HCT116 (cell line): ENCODE measurements around the gene DOCK1. TPM values are rescaled to one million over a fixed set of nuclear protein-coding genes. Genes with fewer than 3 reads are reported as not detected.

Source experiments
- ATAC-seq: fragments of 200-7000 bp; cut with Tn5 transposase; 2 replicates; pipeline ENCODE4 v1.9.1; 2020; ENCODE audit warnings: mild to moderate bottlenecking, moderate library complexity
- BruUV-seq: library from RNA; stranded (reverse); fragments of 400-500 nt; replicated peaks from 2 replicates; lab custom pipeline; 2021; lab: Mats Ljungman, UMichigan
- CTCF ChIA-PET: fragments of 300-600 bp; sonication (Branson Sonifier 250); formaldehyde crosslinking; loops from one replicate; lab custom pipeline; 2021; ENCODE audit warnings: antibody characterized with exemption; lab: Charles Lee
- POLR2A ChIA-PET: fragments of 300-600, 350-600 bp; sonication (Branson Sonifier 250); formaldehyde crosslinking; loops from one replicate; lab custom pipeline; 2021; ENCODE audit warnings: antibody characterized with exemption; lab: Charles Lee
- RAD21 ChIA-PET, 2 experiments: fragments of 300-600 bp; sonication (Branson Sonifier 250); formaldehyde crosslinking; loops; one replicate each; lab custom pipeline; 2023; ENCODE audit warnings: low total read pairs in 2 of 2; ENCODE audit not compliant: uncharacterized antibody in 2 of 2, unreplicated experiment in 2 of 2, low non-redundant PET in 1 of 2; lab: Charles Lee
- DNase-seq: peaks from one replicate; pipeline ENCODE4 v3.0.0-alpha.2; 2010; ENCODE audit warnings: low read depth, low spot score
- H2AFZ ChIP-seq: fragments of 200-600 bp; shearing (Covaris generic), sonication (generic); 2 replicates; pipeline ENCODE4 v1.6.1; 2017; ENCODE audit warnings: low read depth, mixed run types, mixed read lengths, antibody characterized with exemption, low read length; ENCODE audit not compliant: poor library complexity, severe bottlenecking
- H3K27ac ChIP-seq: 2 replicates; pipeline ENCODE4 v1.5.1; 2012; ENCODE audit warnings: low read depth, low read length
- H3K27me3 ChIP-seq: fragments of 200-600 bp; sonication (generic); 2 replicates; pipeline ENCODE4 v1.6.1; 2016; ENCODE audit warnings: mixed run types, low read length, mixed read lengths; ENCODE audit not compliant: insufficient read depth
- H3K36me3 ChIP-seq, 2 experiments: fragments of 200-500 bp in 1 of 2; fragments of 200-600 bp in 1 of 2; sonication (Bioruptor generic) in 1 of 2; sonication (generic) in 1 of 2; 2 replicates each; pipeline versions ENCODE4 v1.5.1 to v1.6.1; 2014 to 2016; ENCODE audit warnings: low read length in 2 of 2, inconsistent platforms in 1 of 2, mixed read lengths in 1 of 2, mixed run types in 1 of 2; ENCODE audit not compliant: insufficient read depth in 2 of 2, control insufficient read depth in 1 of 2
- H3K4me1 ChIP-seq, 2 experiments: fragments of 200-600 bp in 1 of 2; sonication (generic) in 1 of 2; 2 replicates each; pipeline versions ENCODE4 v1.5.1 to v1.6.1; 2012 to 2017; ENCODE audit warnings: low read length in 2 of 2, inconsistent platforms in 1 of 2, mild to moderate bottlenecking in 1 of 2, mixed read lengths in 1 of 2, mixed run types in 1 of 2, moderate library complexity in 1 of 2; ENCODE audit not compliant: insufficient read depth in 2 of 2, control insufficient read depth in 1 of 2
- H3K4me2 ChIP-seq: fragments of 200-600 bp; sonication (generic); 2 replicates; pipeline ENCODE4 v1.6.1; 2017; ENCODE audit warnings: mixed run types, low read length, mixed read lengths
- H3K4me3 ChIP-seq, 2 experiments: fragments of 200-600 bp in 1 of 2; sonication (generic) in 1 of 2; replicated peaks in 1 of 2; 2 replicates each; pipeline ENCODE4 v1.5.1; 2011 to 2016; ENCODE audit warnings: low read length in 2 of 2, control low read depth in 1 of 2, low read depth in 1 of 2, mild to moderate bottlenecking in 1 of 2, mixed read lengths in 1 of 2, mixed run types in 1 of 2
- H3K79me2 ChIP-seq: fragments of 200-600 bp; sonication (generic); 2 replicates; pipeline ENCODE4 v1.6.1; 2017; ENCODE audit warnings: mild to moderate bottlenecking, mixed run types, low read length, moderate library complexity, mixed read lengths; ENCODE audit not compliant: insufficient read depth
- H3K9ac ChIP-seq: fragments of 200-600 bp; sonication (generic); 2 replicates; pipeline ENCODE4 v1.6.1; 2016; ENCODE audit warnings: low read length, mixed read lengths
- H3K9me2 ChIP-seq: fragments of 200-600 bp; sonication (generic), shearing (Covaris generic); 2 replicates; pipeline ENCODE4 v1.6.1; 2017; ENCODE audit warnings: mixed run types, mild to moderate bottlenecking, moderate library complexity; ENCODE audit not compliant: insufficient read depth
- H3K9me3 ChIP-seq, 2 experiments: fragments of 200-500 bp in 1 of 2; fragments of 200-600 bp in 1 of 2; sonication (Bioruptor generic) in 1 of 2; sonication (generic) in 1 of 2; 2 replicates each; pipeline ENCODE4 v1.6.1; 2014 to 2017; ENCODE audit warnings: low read length in 2 of 2, mixed read lengths in 2 of 2, inconsistent platforms in 1 of 2, low read depth in 1 of 2, mild to moderate bottlenecking in 1 of 2, mixed run types in 1 of 2, moderate library complexity in 1 of 2; ENCODE audit not compliant: control insufficient read depth in 1 of 2, insufficient read depth in 1 of 2
- H4K20me1 ChIP-seq: fragments of 200-600 bp; sonication (generic), shearing (Covaris generic); 2 replicates; pipeline ENCODE4 v1.6.1; 2017; ENCODE audit warnings: mixed run types, mild to moderate bottlenecking, moderate library complexity; ENCODE audit not compliant: insufficient read depth
- CBX3 ChIP-seq: IDR thresholded peaks from 2 replicates; pipeline ENCODE4 v1.6.1; 2012; ENCODE audit warnings: low read depth
- EZH2phosphoT487 ChIP-seq: fragments of 200-600 bp; IDR thresholded peaks from 2 replicates; pipeline ENCODE4 v1.6.1; 2018; ENCODE audit warnings: antibody characterized with exemption, borderline replicate concordance
- FOSL1 ChIP-seq: IDR thresholded peaks from 2 replicates; pipeline ENCODE4 v1.6.1; 2012; ENCODE audit warnings: low read depth
- SIN3A ChIP-seq: IDR thresholded peaks from 2 replicates; pipeline ENCODE4 v1.6.1; 2012; ENCODE audit warnings: low read depth
- SRF ChIP-seq: IDR thresholded peaks from 2 replicates; pipeline ENCODE4 v1.6.1; 2012; ENCODE audit warnings: low read depth
- ZNF274 ChIP-seq: fragments of 200-500 bp; sonication (Bioruptor generic); IDR thresholded peaks from 2 replicates; pipeline ENCODE4 v1.6.1; 2014; ENCODE audit warnings: mild to moderate bottlenecking, low read depth, low read length, inconsistent platforms
- intact Hi-C: fragments of 100-400 bp; cut with micrococcal nuclease; formaldehyde crosslinking; loops from 2 replicates; pipeline ENCODE4 v1.10.0; 2022
- total RNA-seq: library from RNA; stranded (reverse); gene quantifications from one replicate; pipeline ENCODE4 v1.2.1, GENCODE V29; 2021; ENCODE audit not compliant: unreplicated experiment
- TF ChIP-seq, protein P1 (sequence below): IDR thresholded peaks from 2 replicates; pipeline ENCODE4 v1.6.1; 2012; ENCODE audit warnings: low read depth

The DOCK1 gene
- total RNA-seq, 1 experiment from 2014 or later, result 46.5 TPM

DNA sequence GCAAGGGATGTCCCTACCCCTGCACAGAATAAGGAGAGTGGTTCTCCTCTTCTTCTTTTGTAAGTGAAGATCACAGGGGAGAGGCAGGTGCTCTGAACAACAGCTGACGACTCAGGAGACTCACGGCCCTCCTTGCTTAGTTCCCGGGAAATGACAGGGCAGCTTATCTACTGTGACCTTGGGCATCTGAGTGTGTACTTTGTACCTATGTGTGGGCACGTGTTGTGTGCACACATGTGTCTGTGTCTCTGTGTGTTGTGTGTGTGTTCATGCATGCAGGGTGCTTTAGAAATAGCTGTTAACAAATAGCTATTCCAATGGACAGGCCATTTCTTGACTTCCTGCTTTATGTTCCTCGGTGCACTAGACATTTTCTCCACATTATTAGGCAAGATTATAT lies 563.4 kb downstream of the DOCK1 start (continued):
- TF ChIP-seq, protein P1, sequence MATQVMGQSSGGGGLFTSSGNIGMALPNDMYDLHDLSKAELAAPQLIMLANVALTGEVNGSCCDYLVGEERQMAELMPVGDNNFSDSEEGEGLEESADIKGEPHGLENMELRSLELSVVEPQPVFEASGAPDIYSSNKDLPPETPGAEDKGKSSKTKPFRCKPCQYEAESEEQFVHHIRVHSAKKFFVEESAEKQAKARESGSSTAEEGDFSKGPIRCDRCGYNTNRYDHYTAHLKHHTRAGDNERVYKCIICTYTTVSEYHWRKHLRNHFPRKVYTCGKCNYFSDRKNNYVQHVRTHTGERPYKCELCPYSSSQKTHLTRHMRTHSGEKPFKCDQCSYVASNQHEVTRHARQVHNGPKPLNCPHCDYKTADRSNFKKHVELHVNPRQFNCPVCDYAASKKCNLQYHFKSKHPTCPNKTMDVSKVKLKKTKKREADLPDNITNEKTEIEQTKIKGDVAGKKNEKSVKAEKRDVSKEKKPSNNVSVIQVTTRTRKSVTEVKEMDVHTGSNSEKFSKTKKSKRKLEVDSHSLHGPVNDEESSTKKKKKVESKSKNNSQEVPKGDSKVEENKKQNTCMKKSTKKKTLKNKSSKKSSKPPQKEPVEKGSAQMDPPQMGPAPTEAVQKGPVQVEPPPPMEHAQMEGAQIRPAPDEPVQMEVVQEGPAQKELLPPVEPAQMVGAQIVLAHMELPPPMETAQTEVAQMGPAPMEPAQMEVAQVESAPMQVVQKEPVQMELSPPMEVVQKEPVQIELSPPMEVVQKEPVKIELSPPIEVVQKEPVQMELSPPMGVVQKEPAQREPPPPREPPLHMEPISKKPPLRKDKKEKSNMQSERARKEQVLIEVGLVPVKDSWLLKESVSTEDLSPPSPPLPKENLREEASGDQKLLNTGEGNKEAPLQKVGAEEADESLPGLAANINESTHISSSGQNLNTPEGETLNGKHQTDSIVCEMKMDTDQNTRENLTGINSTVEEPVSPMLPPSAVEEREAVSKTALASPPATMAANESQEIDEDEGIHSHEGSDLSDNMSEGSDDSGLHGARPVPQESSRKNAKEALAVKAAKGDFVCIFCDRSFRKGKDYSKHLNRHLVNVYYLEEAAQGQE, result no peak
- TF ChIP-seq ZNF274 (no peak), SIN3A (no peak)

DNA sequence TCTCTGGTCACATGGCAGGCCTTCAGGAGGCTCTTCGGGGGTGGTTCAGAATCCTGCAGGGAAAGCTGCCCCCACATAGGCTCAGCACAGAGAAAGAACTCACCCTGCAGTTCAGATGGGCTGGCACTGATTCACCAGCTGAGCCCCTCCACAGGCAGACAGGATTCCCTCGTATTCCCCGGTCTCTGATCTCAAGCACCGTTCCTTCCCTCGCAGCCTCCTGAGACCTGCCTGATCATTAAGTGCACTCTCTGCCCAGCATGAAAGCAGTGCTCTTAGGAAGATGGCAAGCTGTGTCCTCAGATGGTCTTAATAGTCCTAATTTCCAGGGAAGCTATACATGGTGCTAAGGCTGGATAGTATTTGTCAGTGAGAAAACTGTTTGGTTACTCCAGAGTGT lies 565.7 kb downstream of the DOCK1 start:
- Histone ChIP-seq H3K27ac (no peak overlapping the region), H2AFZ (no peak overlapping the region), H3K4me1 (no peaks in the 10 kb centered on the region), H3K27me3 (peaks cover 87% of the 10 kb centered on the region), H3K9me3 (no peaks in the 10 kb centered on the region), H3K79me2 (no peaks in the 10 kb centered on the region), H4K20me1 (no peaks in the 10 kb centered on the region), H3K4me3 (no peak overlapping the region), H3K4me2 (no peak overlapping the region), H3K9ac (no peak overlapping the region), H3K36me3 (no peaks in the 10 kb centered on the region), H3K9me2 (no peaks in the 10 kb centered on the region)
- CTCF ChIA-PET, result no interaction called here
- RAD21 ChIA-PET, result no interaction called here
- no peak for ATAC-seq
- no peak for TF ChIP-seq EZH2phosphoT487
- POLR2A ChIA-PET, result no interaction called here
- intact Hi-C loops, result no loop called here
- no TSS peak for BruUV-seq
- DNase-seq, result no peak

DNA sequence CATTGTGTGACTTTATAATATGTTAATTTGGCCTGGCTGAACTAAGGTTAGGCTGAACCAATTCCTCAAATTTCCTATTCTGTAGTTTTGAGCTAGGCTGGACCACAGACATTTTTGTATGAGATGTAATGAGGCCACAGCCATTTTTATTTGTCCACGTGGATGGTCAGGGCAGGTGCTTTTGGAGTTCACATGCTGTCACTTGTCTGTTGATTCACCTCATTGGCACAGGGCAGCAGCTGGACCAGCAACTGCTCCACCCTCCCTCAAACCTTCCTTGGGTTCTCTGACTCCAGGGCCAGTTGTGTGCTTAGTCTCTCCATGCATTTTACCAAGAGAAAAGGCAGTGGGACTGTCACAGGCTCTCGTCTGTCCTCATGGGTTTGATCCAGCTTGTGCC lies 567.7 kb downstream of the DOCK1 start:
- Histone ChIP-seq H3K4me2 (no peak overlapping the region), H3K9ac (no peak overlapping the region), H4K20me1 (no peaks in the 10 kb centered on the region), H3K9me2 (no peaks in the 10 kb centered on the region), H3K4me1 (no peaks in the 10 kb centered on the region), H3K79me2 (no peaks in the 10 kb centered on the region), H2AFZ (no peak overlapping the region), H3K27me3 (peaks cover 73% of the 10 kb centered on the region), H3K4me3 (no peak overlapping the region), H3K9me3 (no peaks in the 10 kb centered on the region), H3K27ac (no peak overlapping the region), H3K36me3 (no peaks in the 10 kb centered on the region)
- TF ChIP-seq FOSL1, result no peak
- no peak for TF ChIP-seq SRF
- TF ChIP-seq SIN3A, result no peak
- no peak for TF ChIP-seq CBX3
- intact Hi-C loops, result no loop called here
- POLR2A ChIA-PET, result no interaction called here
- CTCF ChIA-PET, result no interaction called here
- ATAC-seq (no peak), DNase-seq (no peak)
- RAD21 ChIA-PET, result no interaction called here
- no TSS peak for BruUV-seq
